ENCODE results near the gene UPF2. TPM values are rescaled to one million over a fixed set of nuclear protein-coding genes. Genes with fewer than 3 reads are reported as not detected.

UPF2 gene
- total and polyA plus RNA-seq, 4 donors = 7.4 to 36.4 (median 13.3) TPM

- DNase-seq = no peak
- Histone ChIP-seq H3K9ac (ENCODE audit: insufficient read depth in 1 of 2, low read length in 2 of 2) (no peak overlapping the region), H3K27me3 (ENCODE audit: control insufficient read depth in 3 of 3, insufficient read depth in 3 of 3, low read length in 2 of 3) (no peaks in the 10 kb centered on the region), H3K27ac (ENCODE audit: low read depth in 1 of 2, low read length in 1 of 2) (peak overlapping the region in 1 of 2 donors; percentile 82), H3K36me3 (ENCODE audit: control insufficient read depth in 4 of 4, insufficient read depth in 4 of 4, low read length in 4 of 4) (no peaks in the 10 kb centered on the region), H3K4me1 (ENCODE audit: control insufficient read depth in 5 of 5, insufficient read depth in 5 of 5, low read length in 5 of 5) (peaks cover 0 to 20% (median 16%) of the 10 kb centered on the region in 5 donors), H3K4me3 (no peak overlapping the region), H3K9me3 (ENCODE audit: control insufficient read depth in 4 of 4, insufficient read depth in 3 of 4, low read length in 3 of 4) (no peaks in the 10 kb centered on the region)
- WGBS, 2 donors = 90 to 94% methylated on average over 18 to 19 of the region's 19 CpGs
- ATAC-seq (ENCODE audit: insufficient read depth, low FRiP score) = no peak
- no peak for TF ChIP-seq CTCF (IDR thresholded peaks at IDR 0.05; ENCODE audit: control extremely low read depth, extremely low read depth)
Observed at GRCh38 chr10:11876805-11877590, 165.6 kb downstream of the UPF2 start.

GRCh38 chr10:11876324-11876723 is 166.3 kb downstream of the UPF2 start:
- no peak overlapping the region for H3K4me3 ChIP-seq
- no peaks in the 10 kb centered on the region for H3K36me3 ChIP-seq (ENCODE audit: control insufficient read depth in 4 of 4, insufficient read depth in 4 of 4, low read length in 4 of 4)
- WGBS, 2 donors = 81 to 88% methylated on average over 6 of the region's 6 CpGs
- peak overlapping the region in 1 of 2 donors; percentile 11 for H3K9ac ChIP-seq (ENCODE audit: insufficient read depth in 1 of 2, low read length in 2 of 2)
- H3K27me3 ChIP-seq (ENCODE audit: control insufficient read depth in 3 of 3, insufficient read depth in 3 of 3, low read length in 2 of 3) = no peaks in the 10 kb centered on the region
- H3K27ac ChIP-seq (ENCODE audit: low read depth in 1 of 2, low read length in 1 of 2) = peak overlapping the region in 1 of 2 donors; percentile 82
- no peaks in the 10 kb centered on the region for H3K9me3 ChIP-seq (ENCODE audit: control insufficient read depth in 4 of 4, insufficient read depth in 3 of 4, low read length in 3 of 4)
- peaks cover 0 to 20% (median 16%) of the 10 kb centered on the region in 5 donors for H3K4me1 ChIP-seq (ENCODE audit: control insufficient read depth in 5 of 5, insufficient read depth in 5 of 5, low read length in 5 of 5)
- no peak for TF ChIP-seq CTCF (IDR thresholded peaks at IDR 0.05; ENCODE audit: control extremely low read depth, extremely low read depth)
- DNase-seq (no peak), ATAC-seq (ENCODE audit: insufficient read depth, low FRiP score) (no peak)

DNA sequence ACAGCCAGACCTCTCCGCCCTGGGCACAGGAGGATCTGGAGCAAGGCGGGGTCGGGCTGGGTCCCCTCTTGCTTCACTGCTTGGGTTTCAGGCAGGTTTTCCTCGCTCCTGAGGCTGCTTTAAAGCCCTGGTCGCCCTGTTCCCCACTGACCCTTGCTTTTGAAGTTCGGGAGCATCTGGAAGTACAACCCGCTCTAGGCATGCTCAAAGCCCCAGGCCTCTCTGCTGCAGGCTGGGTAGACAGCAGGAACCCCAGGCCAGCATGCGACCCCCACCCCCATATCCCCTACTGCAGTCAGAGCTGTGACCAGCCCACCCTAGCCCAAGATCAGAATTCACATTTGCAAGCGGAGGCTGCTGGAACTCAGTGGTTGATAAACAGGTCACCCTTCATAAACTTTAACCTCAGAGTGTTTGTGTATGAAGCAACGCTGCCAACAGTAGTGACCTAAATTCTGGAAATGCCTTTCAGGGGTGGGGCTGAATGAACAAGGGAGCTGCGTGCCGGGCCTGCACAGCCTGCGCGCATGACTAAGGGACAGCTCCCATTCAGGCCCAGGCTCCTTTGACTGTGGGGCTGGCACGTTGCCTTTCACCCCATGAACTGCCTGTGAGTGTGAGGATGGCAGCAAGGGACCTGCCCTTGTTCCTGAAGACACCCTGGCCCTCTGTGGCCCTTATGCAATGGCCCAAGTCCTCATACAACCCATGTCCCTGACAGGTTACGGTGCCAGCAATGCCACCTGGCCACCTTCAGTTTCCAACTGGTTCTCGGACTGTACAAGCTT is 166.9 kb downstream of the UPF2 start:
- H3K4me1 ChIP-seq (ENCODE audit: control insufficient read depth in 5 of 5, insufficient read depth in 5 of 5, low read length in 5 of 5) = peaks cover 0 to 20% (median 16%) of the 10 kb centered on the region in 5 donors
- ATAC-seq (ENCODE audit: insufficient read depth, low FRiP score) (peak; percentile 84), DNase-seq (peak; percentile 69 to 79 (median 76))
- no peaks in the 10 kb centered on the region for H3K36me3 ChIP-seq (ENCODE audit: control insufficient read depth in 4 of 4, insufficient read depth in 4 of 4, low read length in 4 of 4)
- no peaks in the 10 kb centered on the region for H3K9me3 ChIP-seq (ENCODE audit: control insufficient read depth in 4 of 4, insufficient read depth in 3 of 4, low read length in 3 of 4)
- H3K27me3 ChIP-seq (ENCODE audit: control insufficient read depth in 3 of 3, insufficient read depth in 3 of 3, low read length in 2 of 3) = no peaks in the 10 kb centered on the region
- 49 to 73% methylated on average over 17 of the region's 17 CpGs for WGBS, 2 donors
- no peak overlapping the region for H3K9ac ChIP-seq (ENCODE audit: insufficient read depth in 1 of 2, low read length in 2 of 2)
- H3K4me3 ChIP-seq = no peak overlapping the region
- peak overlapping the region in 1 of 2 donors; percentile 91 for H3K27ac ChIP-seq (ENCODE audit: low read depth in 1 of 2, low read length in 1 of 2)
- TF ChIP-seq CTCF (IDR thresholded peaks at IDR 0.05; ENCODE audit: control extremely low read depth, extremely low read depth) = no peak

All from lung (tissue), 12 donors.